Sigmoid colon (tissue), 7 donors: ENCODE results near the gene POP5. TPM values are rescaled to one million over a fixed set of nuclear protein-coding genes. Genes with fewer than 3 reads are reported as not detected.

Source experiments
- DNase-seq: peaks from one replicate; pipeline ENCODE4 v3.0.0-alpha.2; 2019
- H3K27ac ChIP-seq, 4 donors: fragments of 200-600 bp; sonication (generic); one replicate each; pipeline ENCODE4 v1.5.1; 2016 to 2019; ENCODE audit warnings: mild to moderate bottlenecking in 1 of 4
- H3K27me3 ChIP-seq, 3 donors: fragments of 200-600 bp; sonication (generic); one replicate each; pipeline ENCODE4 v1.5.1; 2019; ENCODE audit warnings: mild to moderate bottlenecking in 1 of 3
- H3K36me3 ChIP-seq, 4 donors: fragments of 200-600 bp; sonication (generic); one replicate each; pipeline ENCODE4 v1.5.1; 2016 to 2019
- H3K4me1 ChIP-seq, 4 donors: fragments of 200-600 bp; sonication (generic); one replicate each; pipeline ENCODE4 v1.5.1; 2017 to 2019
- H3K4me3 ChIP-seq, 4 donors: fragments of 200-600 bp; sonication (generic); one replicate each; pipeline ENCODE4 v1.5.1; 2017 to 2019; ENCODE audit warnings: mild to moderate bottlenecking in 2 of 4, moderate library complexity in 1 of 4
- H3K9me3 ChIP-seq, 4 donors: fragments of 200-600 bp in 3 of 4; sonication (generic) in 3 of 4; one replicate each; pipeline versions ENCODE4 v1.5.1 to v1.6.1; 2013 to 2019
- EP300 ChIP-seq, 4 donors: sonication (generic); formaldehyde crosslinking; IDR thresholded peaks; one replicate each; pipeline ENCODE4 v1.6.1; 2017; ENCODE audit warnings: antibody characterized with exemption in 4 of 4
- POLR2A ChIP-seq, 2 donors: fragments of 450-650 bp; IDR thresholded peaks; one replicate each; pipeline ENCODE4 v1.6.1; 2016; ENCODE audit warnings: antibody characterized with exemption in 2 of 2, mild to moderate bottlenecking in 2 of 2, moderate library complexity in 2 of 2
- POLR2AphosphoS5 ChIP-seq, 4 donors: sonication (generic); formaldehyde crosslinking; IDR thresholded peaks; one replicate each; pipeline ENCODE4 v1.6.1; 2017; ENCODE audit warnings: antibody characterized with exemption in 4 of 4
- WGBS, 2 donors: extraction: QIAGEN DNeasy Blood & Tissue Kit; methylation state at CpG; one replicate each; pipeline ENCODE4 v1.1.7; 2013; 5-methylcytosine and 5-hydroxymethylcytosine counted together
- intact Hi-C: fragments of 100-400 bp; cut with DNase I; formaldehyde crosslinking; loops from one replicate; pipeline ENCODE4 v1.15.1; 2023
- polyA plus RNA-seq, 3 donors: library from polyadenylated mRNA; stranded (reverse); fragments of 200-250 nt; gene quantifications; one replicate each; pipeline ENCODE4 v1.2.3, GENCODE V29; 2013
- total RNA-seq, 4 donors: library from RNA; depleted of rRNA; stranded (reverse); fragments of >200 nt; gene quantifications; one replicate each; pipeline ENCODE4 v1.1.0, GENCODE V29; 2016
- TF ChIP-seq, protein P1 (sequence below), 4 experiments: fragments of 450-650 bp in 3 of 4; fragments of 200-600 bp in 1 of 4; IDR thresholded peaks; one replicate each; pipeline ENCODE4 v1.5.1; 2016 to 2019; ENCODE audit warnings: antibody characterized with exemption in 4 of 4, mild to moderate bottlenecking in 3 of 4, moderate library complexity in 2 of 4
- donor health status: healthy with polysubstance abuse.
- donor health status: Bipolar disorder and iron deficiency.
- donor health status: healthy.

The POP5 gene
- 10 to 100 TPM; 21.0 to 33.4 (median 25.2) TPM for total RNA-seq
- 10 to 100 TPM; 27.6 to 58.0 (median 28.4) TPM for polyA plus RNA-seq

GRCh38 chr12:120580787-120581723 is at the start of gene POP5:
TSS of gene POP5 (minus strand) at chr12:120581402. CDS start at chr12:120581362, 40 bp downstream.
- Histone ChIP-seq H3K27me3 (no peaks in the 10 kb centered on the region), H3K4me1 (peaks cover 0 to 38% (median 36%) of the 10 kb centered on the region in 4 donors), H3K9me3 (no peaks in the 10 kb centered on the region), H3K27ac (peak within 1 kb of the TSS; percentile 67 to 80 (median 75)), H3K36me3 (peaks cover 12 to 40% (median 29%) of the 10 kb centered on the region in 4 donors), H3K4me3 (peak within 1 kb of the TSS; percentile 55 to 89 (median 82))
- TF ChIP-seq POLR2A (IDR thresholded peaks at IDR 0.05) (peak; percentile 20 to 41), POLR2AphosphoS5 (IDR thresholded peaks at IDR 0.05) (peak; percentile 61 to 93 (median 84)), EP300 (IDR thresholded peaks at IDR 0.05) (no peak)
- TF ChIP-seq, protein P1, sequence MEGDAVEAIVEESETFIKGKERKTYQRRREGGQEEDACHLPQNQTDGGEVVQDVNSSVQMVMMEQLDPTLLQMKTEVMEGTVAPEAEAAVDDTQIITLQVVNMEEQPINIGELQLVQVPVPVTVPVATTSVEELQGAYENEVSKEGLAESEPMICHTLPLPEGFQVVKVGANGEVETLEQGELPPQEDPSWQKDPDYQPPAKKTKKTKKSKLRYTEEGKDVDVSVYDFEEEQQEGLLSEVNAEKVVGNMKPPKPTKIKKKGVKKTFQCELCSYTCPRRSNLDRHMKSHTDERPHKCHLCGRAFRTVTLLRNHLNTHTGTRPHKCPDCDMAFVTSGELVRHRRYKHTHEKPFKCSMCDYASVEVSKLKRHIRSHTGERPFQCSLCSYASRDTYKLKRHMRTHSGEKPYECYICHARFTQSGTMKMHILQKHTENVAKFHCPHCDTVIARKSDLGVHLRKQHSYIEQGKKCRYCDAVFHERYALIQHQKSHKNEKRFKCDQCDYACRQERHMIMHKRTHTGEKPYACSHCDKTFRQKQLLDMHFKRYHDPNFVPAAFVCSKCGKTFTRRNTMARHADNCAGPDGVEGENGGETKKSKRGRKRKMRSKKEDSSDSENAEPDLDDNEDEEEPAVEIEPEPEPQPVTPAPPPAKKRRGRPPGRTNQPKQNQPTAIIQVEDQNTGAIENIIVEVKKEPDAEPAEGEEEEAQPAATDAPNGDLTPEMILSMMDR (IDR thresholded peaks at IDR 0.05) = no peak
- 0% methylated on average over 56 of the region's 56 CpGs for WGBS, 2 donors
- intact Hi-C loops = loop anchor here (5.0 kb wide), 2 partner anchors 84 to 531 kb away; partner anchors contain the start of gene DYNLL1
- peak; percentile 98 for DNase-seq

GRCh38 chr12:120630104-120630892 is 49.1 kb upstream of the POP5 start:
- Histone ChIP-seq H3K36me3 (no peaks in the 10 kb centered on the region), H3K4me3 (no peak overlapping the region), H3K27ac (no peak overlapping the region), H3K4me1 (no peaks in the 10 kb centered on the region), H3K9me3 (no peaks in the 10 kb centered on the region), H3K27me3 (peaks cover 0 to 4% (median 0%) of the 10 kb centered on the region in 3 donors)
- no peak for DNase-seq
- intact Hi-C loops = no loop called here
- TF ChIP-seq EP300 (IDR thresholded peaks at IDR 0.05) (no peak), POLR2AphosphoS5 (IDR thresholded peaks at IDR 0.05) (no peak), POLR2A (IDR thresholded peaks at IDR 0.05) (no peak)
- TF ChIP-seq, protein P1 (IDR thresholded peaks at IDR 0.05) = no peak
- 89 to 90% methylated on average over 15 of the region's 15 CpGs for WGBS, 2 donors

- Histone ChIP-seq H3K4me1 (no peaks in the 10 kb centered on the region), H3K36me3 (no peaks in the 10 kb centered on the region), H3K4me3 (no peak overlapping the region), H3K27ac (no peak overlapping the region), H3K27me3 (peaks cover 0 to 4% (median 0%) of the 10 kb centered on the region in 3 donors), H3K9me3 (no peaks in the 10 kb centered on the region)
- WGBS, 2 donors = 35 to 55% methylated on average over 4 of the region's 4 CpGs
- TF ChIP-seq POLR2A (IDR thresholded peaks at IDR 0.05) = no peak
- no peak for TF ChIP-seq POLR2AphosphoS5 (IDR thresholded peaks at IDR 0.05)
- TF ChIP-seq EP300 (IDR thresholded peaks at IDR 0.05) = no peak
- TF ChIP-seq, protein P1 (IDR thresholded peaks at IDR 0.05) = no peak
- DNase-seq = no peak
- intact Hi-C loops = no loop called here
These were observed 47.7 kb upstream of the POP5 start for GRCh38 chr12:120628919-120629318.

- intact Hi-C loops = no loop called here
- no peak for TF ChIP-seq EP300 (IDR thresholded peaks at IDR 0.05)
- no peak for TF ChIP-seq POLR2A (IDR thresholded peaks at IDR 0.05)
- no peak for TF ChIP-seq POLR2AphosphoS5 (IDR thresholded peaks at IDR 0.05)
- WGBS, 2 donors = 76 to 83% methylated on average over 26 of the region's 26 CpGs
These were observed 44.6 kb upstream of the POP5 start for GRCh38 chr12:120625557-120626419.

More at GRCh38 chr12:120625557-120626419, 44.6 kb upstream of the POP5 start:
- Histone ChIP-seq H3K9me3 (no peaks in the 10 kb centered on the region), H3K36me3 (no peaks in the 10 kb centered on the region), H3K27me3 (peaks cover 0 to 6% (median 0%) of the 10 kb centered on the region in 3 donors), H3K27ac (no peak overlapping the region), H3K4me3 (no peak overlapping the region), H3K4me1 (no peaks in the 10 kb centered on the region)
- DNase-seq = no peak
